Measurements from ENCODE around the gene GRIA3.
"Not testable (repeated sequence)": the region's sequence is repeated elsewhere in the genome, so short reads cannot be mapped to it uniquely, and the experiment has no call there.

Gene GRIA3

GRCh38 chrX:123476611-123477219 lies 292.6 kb downstream of the GRIA3 start:
- no peak for DNase-seq

GRCh38 chrX:123477673-123478072 lies 293.6 kb downstream of the GRIA3 start:
- DNase-seq = no peak

- no peak for DNase-seq
Measured at GRCh38 chrX:123481913-123482851, 298.1 kb downstream of the GRIA3 start.

GRCh38 chrX:123486297-123486696 lies 302.2 kb downstream of the GRIA3 start:
- DNase-seq = no peak

- no peak for DNase-seq
Measured at GRCh38 chrX:123487236-123487635, 303.2 kb downstream of the GRIA3 start.

- no peak for DNase-seq
Measured at GRCh38 chrX:123487669-123488068, 303.6 kb downstream of the GRIA3 start.

GRCh38 chrX:123489011-123489410 lies 304.9 kb downstream of the GRIA3 start:
- no peak for DNase-seq

- DNase-seq = no peak
Measured at GRCh38 chrX:123493857-123494256, 309.8 kb downstream of the GRIA3 start.

GRCh38 chrX:123499787-123500186 lies 315.7 kb downstream of the GRIA3 start:
- no peak for DNase-seq

- no peak for DNase-seq
Measured at GRCh38 chrX:123504047-123504446, 320.0 kb downstream of the GRIA3 start.

GRCh38 chrX:123504630-123505270 lies 320.7 kb downstream of the GRIA3 start:
- no peak for DNase-seq

GRCh38 chrX:123513585-123514278 lies 329.7 kb downstream of the GRIA3 start:
- DNase-seq = no peak

GRCh38 chrX:123514279-123514640 lies 330.2 kb downstream of the GRIA3 start:
- DNase-seq = not testable (repeated sequence)

- DNase-seq = no peak
Measured at GRCh38 chrX:123518791-123519190, 334.7 kb downstream of the GRIA3 start.

- no peak for DNase-seq
Measured at GRCh38 chrX:123525123-123525725, 341.1 kb downstream of the GRIA3 start.

GRCh38 chrX:123530726-123531125 lies 346.6 kb downstream of the GRIA3 start:
- DNase-seq = not testable (repeated sequence)
